ENCODE data around the gene JAML.

Gene JAML

GRCh38 chr11:118180300-118180703 lies 44.5 kb downstream of the JAML start:
- no peak for DNase-seq (ENCODE audit: insufficient read length, low spot score)
- TF ChIP-seq CTCF (IDR thresholded peaks at IDR 0.05; ENCODE audit: insufficient read depth, missing control alignments) = no peak
- no peak for FAIRE-seq

- no peak for TF ChIP-seq CTCF (IDR thresholded peaks at IDR 0.05; ENCODE audit: insufficient read depth, missing control alignments)
- no peak for FAIRE-seq
- DNase-seq (ENCODE audit: insufficient read length, low spot score) = no peak
Observed at GRCh38 chr11:118176778-118177134, 48.1 kb downstream of the JAML start.

GRCh38 chr11:118175993-118176777 lies 48.6 kb downstream of the JAML start, which contains the start of gene SCN2B:
TSS of gene SCN2B (minus strand) at chr11:118176639. CDS start at chr11:118176431, 208 bp downstream.
- TF ChIP-seq CTCF (IDR thresholded peaks at IDR 0.05; ENCODE audit: insufficient read depth, missing control alignments) = no peak
- DNase-seq (ENCODE audit: insufficient read length, low spot score) (no peak), FAIRE-seq (no peak)

- DNase-seq (ENCODE audit: insufficient read length, low spot score) (no peak), FAIRE-seq (no peak)
- no peak for TF ChIP-seq CTCF (IDR thresholded peaks at IDR 0.05; ENCODE audit: insufficient read depth, missing control alignments)
Observed at GRCh38 chr11:118175031-118175992, 49.5 kb downstream of the JAML start.

- no peak for TF ChIP-seq CTCF (IDR thresholded peaks at IDR 0.05; ENCODE audit: insufficient read depth, missing control alignments)
- no peak for DNase-seq (ENCODE audit: insufficient read length, low spot score)
- no peak for FAIRE-seq
Observed at GRCh38 chr11:118174006-118174567, 50.7 kb downstream of the JAML start.

GRCh38 chr11:118172356-118172755 lies 52.5 kb downstream of the JAML start:
- FAIRE-seq = no peak
- no peak for TF ChIP-seq CTCF (IDR thresholded peaks at IDR 0.05; ENCODE audit: insufficient read depth, missing control alignments)
- no peak for DNase-seq (ENCODE audit: insufficient read length, low spot score)
